Endothelial cell (in vitro differentiated cells): ENCODE measurements around the gene ALDH3A2. TPM values are rescaled to one million over a fixed set of nuclear protein-coding genes. Genes with fewer than 3 reads are reported as not detected.

Experiments
- DNase-seq: peaks from one replicate; pipeline ENCODE4 v3.0.0; 2021; ENCODE audit warnings: low spot score
- H3K27ac Mint-ChIP-seq: one replicate; pipeline ENCODE4 v1.8.0; 2021; ENCODE audit warnings: mixed read lengths, inconsistent platforms; ENCODE audit not compliant: unreplicated experiment
- H3K27me3 Mint-ChIP-seq: one replicate; pipeline ENCODE4 v1.8.0; 2021; ENCODE audit warnings: mild to moderate bottlenecking, moderate library complexity, mixed read lengths, inconsistent platforms; ENCODE audit not compliant: unreplicated experiment
- H3K36me3 Mint-ChIP-seq: one replicate; pipeline ENCODE4 v1.8.0; 2021; ENCODE audit warnings: mild to moderate bottlenecking, low read depth, mixed read lengths, inconsistent platforms; ENCODE audit not compliant: unreplicated experiment
- H3K4me1 Mint-ChIP-seq: one replicate; pipeline ENCODE4 v1.8.0; 2021; ENCODE audit warnings: mild to moderate bottlenecking, mixed read lengths, inconsistent platforms; ENCODE audit not compliant: unreplicated experiment
- H3K4me3 Mint-ChIP-seq: one replicate; pipeline ENCODE4 v1.8.0; 2021; ENCODE audit warnings: mild to moderate bottlenecking, mixed read lengths, inconsistent platforms; ENCODE audit not compliant: unreplicated experiment
- H3K9me3 Mint-ChIP-seq: one replicate; pipeline ENCODE4 v1.8.0; 2021; ENCODE audit warnings: mixed read lengths, inconsistent platforms; ENCODE audit not compliant: unreplicated experiment
- total RNA-seq: library from RNA; stranded (reverse); fragmentation: NEBNext Ultra II Directional; extraction: Animal tissue kit (Norgen Biotek cat#: 25700); gene quantifications from one replicate; pipeline ENCODE4 v1.2.1, GENCODE V29; 2021; ENCODE audit not compliant: unreplicated experiment
- TF ChIP-seq, protein P1 (sequence below): fragments of 200-600 bp; sonication (generic); IDR thresholded peaks from one replicate; pipeline ENCODE4 v1.5.0; 2021; ENCODE audit warnings: antibody characterized with exemption; ENCODE audit not compliant: unreplicated experiment

Gene ALDH3A2
- total RNA-seq, 1 donor from 2014 or later, result 21.0 TPM

DNA sequence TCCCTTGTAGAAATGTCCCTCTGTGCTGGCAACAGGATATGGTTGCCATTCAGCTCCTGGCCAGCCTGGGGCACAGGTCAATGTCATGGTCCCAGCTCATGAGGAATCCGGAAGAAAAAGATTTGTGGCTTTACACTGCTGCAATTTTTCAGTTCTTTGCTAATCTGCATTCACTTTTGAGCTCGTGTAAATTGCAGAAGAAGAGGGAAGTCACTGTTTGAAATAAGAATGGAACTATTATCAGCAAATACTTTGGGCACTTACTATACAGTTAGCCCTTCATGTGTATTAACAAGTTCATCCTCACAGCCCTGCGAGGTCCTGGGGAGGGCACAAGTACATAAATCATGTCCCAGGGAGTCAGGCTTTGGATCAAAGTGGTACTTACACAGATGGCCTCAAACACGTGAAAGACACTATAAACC, 53.7 kb downstream of the ALDH3A2 start:
- Mint-ChIP-seq H3K27ac (no peak overlapping the region), H3K4me1 (peaks cover 4% of the 10 kb centered on the region), H3K27me3 (peaks cover 6% of the 10 kb centered on the region), H3K4me3 (no peak overlapping the region), H3K36me3 (no peaks in the 10 kb centered on the region), H3K9me3 (no peaks in the 10 kb centered on the region)
- TF ChIP-seq, protein P1, sequence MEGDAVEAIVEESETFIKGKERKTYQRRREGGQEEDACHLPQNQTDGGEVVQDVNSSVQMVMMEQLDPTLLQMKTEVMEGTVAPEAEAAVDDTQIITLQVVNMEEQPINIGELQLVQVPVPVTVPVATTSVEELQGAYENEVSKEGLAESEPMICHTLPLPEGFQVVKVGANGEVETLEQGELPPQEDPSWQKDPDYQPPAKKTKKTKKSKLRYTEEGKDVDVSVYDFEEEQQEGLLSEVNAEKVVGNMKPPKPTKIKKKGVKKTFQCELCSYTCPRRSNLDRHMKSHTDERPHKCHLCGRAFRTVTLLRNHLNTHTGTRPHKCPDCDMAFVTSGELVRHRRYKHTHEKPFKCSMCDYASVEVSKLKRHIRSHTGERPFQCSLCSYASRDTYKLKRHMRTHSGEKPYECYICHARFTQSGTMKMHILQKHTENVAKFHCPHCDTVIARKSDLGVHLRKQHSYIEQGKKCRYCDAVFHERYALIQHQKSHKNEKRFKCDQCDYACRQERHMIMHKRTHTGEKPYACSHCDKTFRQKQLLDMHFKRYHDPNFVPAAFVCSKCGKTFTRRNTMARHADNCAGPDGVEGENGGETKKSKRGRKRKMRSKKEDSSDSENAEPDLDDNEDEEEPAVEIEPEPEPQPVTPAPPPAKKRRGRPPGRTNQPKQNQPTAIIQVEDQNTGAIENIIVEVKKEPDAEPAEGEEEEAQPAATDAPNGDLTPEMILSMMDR, result no peak
- DNase-seq, result no peak

DNA sequence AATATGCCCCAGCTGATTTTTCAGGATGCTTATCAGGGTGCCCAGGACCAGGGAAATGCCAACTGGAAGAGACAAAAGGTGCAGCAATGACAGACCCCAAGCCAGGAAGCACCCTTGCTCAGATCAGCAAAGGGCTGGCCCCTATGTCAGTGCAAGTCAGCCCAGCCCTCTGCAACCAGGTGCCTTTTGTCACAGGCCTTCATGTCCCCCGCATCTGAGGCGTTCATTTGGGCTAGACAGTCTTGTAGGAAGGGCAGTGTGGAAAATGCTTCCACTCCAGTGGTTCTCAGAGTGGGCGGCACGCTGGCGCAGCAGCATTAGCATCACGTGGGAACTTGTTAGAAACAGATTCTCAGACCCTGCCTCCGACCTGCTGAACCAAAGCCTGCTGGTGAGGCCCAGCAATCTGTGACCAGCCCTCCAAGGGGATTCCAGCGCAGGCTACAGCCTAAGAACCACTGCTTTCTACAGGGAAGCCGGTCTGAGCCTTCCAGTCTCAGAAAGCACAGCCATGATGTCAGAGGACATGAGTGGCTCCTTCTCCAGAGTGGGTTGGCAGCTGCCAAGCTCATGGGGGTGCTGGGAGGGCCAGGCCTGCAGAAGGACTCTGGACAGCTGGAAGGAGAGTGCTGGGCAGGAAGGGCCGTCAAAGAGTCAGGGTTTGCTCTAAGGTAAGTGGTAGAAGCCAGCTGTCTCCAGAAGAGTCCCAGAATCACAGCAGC, 54.7 kb downstream of the ALDH3A2 start:
- TF ChIP-seq, protein P1, result no peak

DNA sequence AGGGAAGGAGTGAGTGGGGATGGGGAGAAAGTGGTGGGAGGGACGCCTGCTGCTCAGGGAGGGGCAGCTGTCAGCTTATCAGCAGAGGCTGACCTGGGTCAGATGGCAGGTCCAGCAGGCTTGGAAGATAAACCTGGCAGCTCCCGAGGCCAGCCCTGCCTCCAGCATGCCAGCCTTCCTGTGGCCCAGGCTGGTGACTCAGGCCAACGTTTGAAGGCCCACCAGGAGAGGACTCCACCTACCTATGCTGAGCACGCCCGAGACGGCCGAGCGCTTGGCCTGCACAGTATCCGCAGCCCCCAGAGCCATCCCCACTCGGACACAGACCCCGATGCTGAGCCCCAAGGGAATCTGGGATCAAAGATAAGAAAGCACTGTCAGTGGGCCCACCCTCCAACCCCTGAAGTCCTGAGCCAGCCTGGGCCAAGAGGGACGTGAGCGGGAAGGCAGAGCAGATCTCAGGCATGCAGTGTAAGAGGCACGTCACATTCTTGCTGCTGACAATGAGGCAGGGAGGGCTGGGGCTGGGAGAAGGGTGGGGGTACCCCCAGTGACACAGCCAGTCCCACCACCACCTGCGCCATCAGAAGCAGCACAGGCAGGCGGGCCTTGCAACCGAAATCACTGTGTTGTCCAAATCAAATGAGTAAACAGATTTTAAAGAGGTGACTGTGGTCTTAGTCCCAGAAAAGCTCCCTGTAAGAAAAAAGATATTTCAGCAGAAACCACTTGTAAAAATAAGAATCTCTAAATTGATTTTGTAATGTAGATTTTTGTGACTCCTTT, 55.5 kb downstream of the ALDH3A2 start:
- DNase-seq, result no peak
- Mint-ChIP-seq H3K36me3 (no peaks in the 10 kb centered on the region), H3K9me3 (no peaks in the 10 kb centered on the region), H3K27ac (no peak overlapping the region), H3K27me3 (peaks cover 8% of the 10 kb centered on the region), H3K4me3 (no peak overlapping the region), H3K4me1 (peaks cover 4% of the 10 kb centered on the region)
- TF ChIP-seq, protein P1, result no peak

More for the DNA sequence above, 54.7 kb downstream of the ALDH3A2 start:
- H3K27ac Mint-ChIP-seq, result no peak overlapping the region
- H3K4me1 Mint-ChIP-seq, result peaks cover 4% of the 10 kb centered on the region
- DNase-seq, result no peak
- peaks cover 8% of the 10 kb centered on the region for H3K27me3 Mint-ChIP-seq
- H3K9me3 Mint-ChIP-seq, result no peaks in the 10 kb centered on the region
- H3K4me3 Mint-ChIP-seq, result no peak overlapping the region
- no peaks in the 10 kb centered on the region for H3K36me3 Mint-ChIP-seq

DNA sequence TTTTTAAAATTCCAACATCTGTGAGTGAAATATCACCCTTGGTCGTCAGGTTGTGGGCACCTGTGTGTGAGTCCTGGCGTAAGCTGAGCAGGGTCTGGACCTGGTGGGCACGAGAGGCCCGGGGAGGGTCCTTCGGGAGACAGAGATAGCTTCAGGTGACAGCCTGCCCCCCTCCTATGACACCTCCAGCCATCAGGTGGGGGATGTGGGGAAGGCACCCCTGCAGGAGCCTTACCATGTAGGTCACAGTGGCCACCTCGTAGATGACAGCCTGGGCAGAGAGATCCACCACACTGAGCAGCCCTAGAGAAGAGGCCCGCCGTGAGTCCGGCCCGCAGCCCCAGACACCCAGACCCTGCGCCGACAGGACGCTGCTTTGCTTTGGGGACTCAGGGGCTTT, 56.6 kb downstream of the ALDH3A2 start:
- no peaks in the 10 kb centered on the region for H3K36me3 Mint-ChIP-seq
- H3K27me3 Mint-ChIP-seq, result peaks cover 8% of the 10 kb centered on the region
- TF ChIP-seq, protein P1, result no peak
- DNase-seq, result no peak
- H3K27ac Mint-ChIP-seq, result no peak overlapping the region
- no peak overlapping the region for H3K4me3 Mint-ChIP-seq
- no peaks in the 10 kb centered on the region for H3K9me3 Mint-ChIP-seq
- peaks cover 4% of the 10 kb centered on the region for H3K4me1 Mint-ChIP-seq
